ENCODE results near the gene PCDHA7.
"Not testable (repeated sequence)": the region's sequence is repeated elsewhere in the genome, so short reads cannot be mapped to it uniquely, and the experiment has no call there.

Gene PCDHA7

DNA sequence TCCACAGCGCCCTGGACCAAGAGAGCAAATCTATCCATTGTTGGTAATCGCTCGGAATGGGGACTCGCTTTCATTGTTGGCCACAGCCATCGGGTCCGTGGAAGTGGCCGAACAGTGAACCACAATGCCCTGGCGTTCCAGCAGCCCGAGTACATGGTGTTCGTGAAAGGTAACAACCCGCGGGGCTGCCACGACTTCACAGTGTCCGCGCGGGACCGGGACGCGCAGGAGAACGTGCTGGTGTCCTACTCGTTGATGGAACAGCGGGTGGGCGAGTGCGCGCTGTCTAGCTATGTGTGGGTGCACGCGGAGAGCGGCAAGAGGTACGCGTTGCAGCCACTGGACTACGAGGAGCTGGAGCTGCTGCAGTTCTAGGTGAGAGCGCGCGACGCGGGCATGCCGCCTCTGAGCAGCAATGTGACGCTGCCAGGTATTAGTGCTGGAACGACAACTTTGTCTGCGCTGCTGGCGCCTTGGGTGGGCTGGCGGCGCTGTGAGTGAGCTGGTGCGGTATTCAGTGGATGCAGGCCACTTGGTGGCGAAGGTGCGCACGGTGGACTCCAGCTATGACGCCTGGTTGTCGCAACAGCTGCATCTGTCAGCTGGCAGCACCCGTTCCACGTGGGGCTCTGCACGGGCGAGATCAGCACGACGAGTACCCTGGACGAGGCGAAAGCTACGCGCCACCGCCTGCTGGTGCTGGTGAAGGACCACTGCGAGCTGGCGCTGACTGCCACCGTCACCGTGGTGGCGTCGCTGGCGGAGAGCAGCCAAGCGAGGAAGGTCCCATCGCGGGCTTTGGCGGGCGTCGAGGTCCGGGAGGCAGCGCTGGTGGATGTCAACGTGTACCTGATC is 28.6 kb downstream of the PCDHA7 start:
- no peak for DNase-seq (ENCODE audit: low read depth in 2 of 2)

DNA sequence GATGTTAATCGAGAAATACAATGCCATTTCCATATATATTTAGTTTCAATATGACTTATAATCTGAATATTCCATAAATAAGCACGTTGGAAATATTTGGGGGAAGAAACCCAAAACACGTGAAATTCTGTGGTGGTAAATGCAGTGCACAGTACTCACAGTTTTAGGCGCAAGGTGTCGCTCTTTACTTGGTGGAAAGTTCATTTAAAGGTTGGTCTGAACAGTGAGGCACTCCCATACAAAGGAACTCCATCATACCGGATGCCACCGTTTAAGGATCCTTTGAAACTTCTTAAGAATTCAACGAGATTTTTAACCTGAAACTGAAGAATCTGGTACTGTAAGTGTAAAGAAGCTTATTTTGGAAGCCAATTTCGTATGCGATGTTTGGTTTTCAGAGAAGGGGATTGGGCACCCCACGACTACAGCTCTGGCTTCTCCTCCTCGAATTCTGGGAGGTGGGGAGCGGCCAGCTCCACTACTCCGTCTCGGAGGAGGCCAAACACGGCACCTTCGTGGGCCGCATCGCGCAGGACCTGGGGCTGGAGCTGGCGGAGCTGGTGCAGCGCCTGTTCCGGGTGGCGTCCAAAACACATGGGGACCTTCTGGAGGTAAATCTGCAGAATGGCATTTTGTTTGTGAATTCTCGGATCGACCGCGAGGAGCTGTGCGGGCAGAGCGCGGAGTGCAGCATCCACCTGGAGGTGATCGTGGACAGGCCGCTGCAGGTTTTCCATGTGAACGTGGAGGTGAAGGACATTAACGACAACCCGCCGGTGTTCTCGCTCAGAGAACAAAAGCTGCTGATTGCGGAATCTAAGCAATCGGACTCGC is 34.9 kb downstream of the PCDHA7 start, which contains the start of gene PCDHA11:
TSS of gene PCDHA11 (plus strand) at position 237 of the 834 bp plus-strand sequence. CDS start at position 384, 147 bp downstream.
- DNase-seq (ENCODE audit: low read depth in 2 of 2) = no peak

DNA sequence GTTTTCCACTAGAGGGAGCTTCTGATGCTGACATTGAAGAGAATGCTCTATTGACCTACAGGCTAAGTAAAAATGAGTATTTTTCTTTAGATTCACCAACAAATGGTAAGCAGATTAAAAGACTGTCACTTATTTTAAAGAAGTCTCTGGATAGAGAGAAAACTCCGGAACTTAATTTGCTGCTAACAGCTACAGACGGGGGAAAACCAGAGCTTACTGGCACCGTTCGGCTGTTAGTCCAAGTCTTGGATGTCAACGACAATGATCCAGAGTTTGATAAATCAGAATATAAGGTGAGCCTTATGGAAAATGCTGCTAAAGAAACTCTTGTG is 35.5 kb downstream of the PCDHA7 start:
- DNase-seq (ENCODE audit: low read depth in 2 of 2) = no peak

DNA sequence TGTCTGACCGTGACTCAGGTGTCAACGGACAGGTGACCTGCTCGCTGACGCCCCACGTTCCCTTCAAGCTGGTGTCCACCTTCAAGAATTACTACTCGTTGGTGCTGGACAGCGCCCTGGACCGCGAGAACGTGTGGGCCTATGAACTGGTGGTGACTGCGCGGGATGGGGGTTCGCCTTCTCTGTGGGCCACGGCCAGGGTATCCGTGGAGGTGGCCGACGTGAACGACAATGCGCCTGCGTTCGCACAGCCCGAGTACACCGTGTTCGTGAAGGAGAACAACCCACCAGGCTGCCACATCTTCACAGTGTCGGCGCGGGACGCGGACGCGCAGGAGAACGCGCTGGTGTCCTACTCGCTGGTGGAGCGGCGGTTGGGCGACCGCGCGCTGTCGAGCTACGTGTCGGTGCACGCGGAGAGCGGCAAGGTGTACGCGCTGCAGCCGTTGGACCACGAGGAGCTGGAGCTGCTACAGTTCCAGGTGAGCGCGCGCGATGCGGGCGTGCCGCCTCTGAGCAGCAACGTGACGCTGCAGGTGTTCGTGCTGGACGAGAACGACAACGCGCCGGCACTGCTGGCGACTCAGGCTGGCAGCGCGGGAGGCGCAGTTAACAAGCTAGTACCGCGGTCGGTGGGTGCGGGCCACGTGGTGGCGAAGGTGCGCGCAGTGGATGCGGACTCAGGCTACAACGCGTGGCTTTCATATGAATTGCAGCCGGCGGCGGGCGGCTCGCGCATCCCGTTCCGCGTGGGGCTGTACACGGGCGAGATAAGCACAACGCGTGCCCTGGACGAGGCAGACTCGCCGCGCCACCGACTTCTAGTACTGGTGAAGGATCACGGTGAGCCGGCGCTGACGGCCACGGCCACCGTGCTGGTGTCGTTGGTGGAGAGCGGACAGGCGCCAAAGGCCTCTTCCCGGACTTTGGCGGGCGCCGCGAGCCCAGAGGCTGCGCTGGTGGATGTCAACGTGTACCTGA is 36.4 kb downstream of the PCDHA7 start:
- DNase-seq (ENCODE audit: low read depth in 2 of 2) = no peak

DNA sequence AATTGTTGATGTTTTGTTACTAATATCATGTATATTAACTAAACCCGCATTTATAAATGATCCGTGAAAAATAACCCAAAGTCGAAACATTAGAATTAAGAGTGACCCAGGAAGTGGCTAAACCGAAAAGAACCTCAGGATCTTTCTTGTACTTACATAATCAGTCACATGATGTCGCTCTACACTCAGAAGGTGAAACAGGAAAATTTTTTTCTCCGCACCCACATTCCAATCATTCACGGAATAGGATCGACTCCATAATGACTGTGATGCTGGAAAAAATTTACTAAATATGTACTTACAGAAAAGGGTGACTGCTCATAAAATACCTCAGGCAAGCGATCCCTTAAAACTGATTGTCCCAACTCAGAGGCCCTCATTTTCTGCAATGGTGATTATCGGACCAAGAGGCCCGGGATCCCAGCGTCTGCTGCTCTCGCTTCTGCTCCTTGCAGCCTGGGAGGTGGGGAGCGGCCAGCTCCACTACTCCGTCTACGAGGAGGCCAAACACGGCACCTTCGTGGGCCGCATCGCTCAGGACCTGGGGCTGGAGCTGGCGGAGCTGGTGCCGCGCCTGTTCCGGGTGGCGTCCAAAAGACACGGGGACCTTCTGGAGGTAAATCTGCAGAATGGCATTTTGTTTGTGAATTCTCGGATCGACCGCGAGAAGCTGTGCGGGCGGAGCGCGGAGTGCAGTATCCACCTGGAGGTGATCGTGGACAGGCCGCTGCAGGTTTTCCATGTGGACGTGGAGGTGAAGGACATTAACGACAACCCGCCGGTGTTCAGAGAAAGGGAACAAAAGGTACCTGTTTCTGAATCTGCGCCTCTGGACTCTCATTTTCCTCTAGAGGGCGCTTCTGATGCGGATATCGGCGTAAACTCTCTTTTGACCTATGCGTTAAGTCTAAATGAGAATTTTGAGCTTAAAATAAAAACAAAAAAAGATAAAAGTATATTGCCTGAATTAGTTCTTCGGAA is 41.3 kb downstream of the PCDHA7 start, which contains the start of gene PCDHA12:
TSS of gene PCDHA12 (plus strand) at position 224 of the 981 bp plus-strand sequence. CDS start at position 389, 165 bp downstream.
- DNase-seq (ENCODE audit: low read depth in 2 of 2) = no peak

DNA sequence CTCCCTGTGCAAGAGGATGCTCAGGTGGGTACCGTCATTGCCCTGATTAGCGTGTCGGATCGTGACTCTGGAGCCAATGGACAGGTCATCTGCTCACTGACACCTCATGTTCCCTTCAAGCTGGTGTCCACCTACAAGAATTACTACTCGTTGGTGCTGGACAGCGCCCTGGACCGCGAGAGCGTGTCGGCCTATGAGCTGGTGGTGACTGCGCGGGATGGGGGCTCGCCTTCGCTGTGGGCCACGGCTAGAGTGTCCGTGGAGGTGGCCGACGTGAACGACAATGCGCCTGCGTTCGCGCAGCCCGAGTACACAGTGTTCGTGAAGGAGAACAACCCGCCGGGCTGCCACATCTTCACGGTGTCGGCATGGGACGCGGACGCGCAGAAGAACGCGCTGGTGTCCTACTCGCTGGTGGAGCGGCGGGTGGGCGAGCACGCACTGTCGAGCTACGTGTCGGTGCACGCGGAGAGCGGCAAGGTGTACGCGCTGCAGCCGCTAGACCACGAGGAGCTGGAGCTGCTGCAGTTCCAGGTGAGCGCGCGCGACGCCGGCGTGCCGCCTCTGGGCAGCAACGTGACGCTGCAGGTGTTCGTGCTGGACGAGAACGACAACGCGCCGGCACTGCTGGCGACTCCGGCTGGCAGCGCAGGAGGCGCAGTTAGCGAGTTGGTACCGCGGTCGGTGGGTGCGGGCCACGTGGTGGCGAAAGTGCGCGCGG is 42.6 kb downstream of the PCDHA7 start:
- DNase-seq (ENCODE audit: low read depth in 2 of 2) = not testable (repeated sequence)

DNA sequence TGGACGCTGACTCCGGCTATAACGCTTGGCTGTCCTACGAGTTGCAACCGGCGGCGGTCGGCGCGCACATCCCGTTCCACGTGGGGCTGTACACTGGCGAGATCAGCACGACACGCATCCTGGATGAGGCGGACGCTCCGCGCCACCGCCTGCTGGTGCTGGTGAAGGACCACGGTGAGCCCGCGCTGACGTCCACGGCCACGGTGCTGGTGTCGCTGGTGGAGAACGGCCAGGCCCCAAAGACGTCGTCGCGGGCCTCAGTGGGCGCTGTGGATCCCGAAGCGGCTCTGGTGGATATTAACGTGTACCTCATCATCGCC is 43.2 kb downstream of the PCDHA7 start:
- no peak for DNase-seq (ENCODE audit: low read depth in 2 of 2)

DNA sequence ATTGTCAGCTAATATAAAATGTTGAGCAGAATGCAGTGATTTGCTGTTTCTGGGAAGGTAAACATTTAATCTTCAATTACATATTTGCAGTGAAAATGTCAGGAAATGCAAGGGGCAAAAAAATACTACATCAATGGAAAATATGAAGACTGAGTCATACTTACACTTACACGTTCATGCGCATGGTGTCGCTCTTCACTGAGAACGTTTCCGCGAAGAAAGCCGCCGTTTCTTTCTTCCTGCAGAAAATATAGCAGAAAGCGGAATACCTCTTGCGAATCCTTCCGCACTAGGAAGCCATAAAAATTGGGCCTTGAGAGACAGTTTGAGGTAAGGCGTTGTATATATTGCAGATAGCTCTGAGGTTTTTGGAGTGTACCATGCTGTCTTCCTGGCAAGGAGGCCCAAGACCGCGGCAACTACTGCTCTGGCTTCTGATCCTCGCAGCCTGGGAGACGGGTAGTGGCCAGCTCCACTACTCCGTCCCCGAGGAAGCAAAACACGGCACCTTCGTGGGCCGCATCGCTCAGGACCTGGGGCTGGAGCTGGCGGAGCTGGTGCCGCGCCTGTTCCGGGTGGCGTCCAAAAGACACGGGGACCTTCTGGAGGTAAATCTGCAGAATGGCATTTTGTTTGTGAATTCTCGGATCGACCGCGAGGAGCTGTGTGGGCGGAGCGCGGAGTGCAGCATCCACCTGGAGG is 48.0 kb downstream of the PCDHA7 start, which contains the start of gene PCDHA13:
TSS of gene PCDHA13 (plus strand) at position 236 of the 702 bp plus-strand sequence. CDS start at position 381, 145 bp downstream.
- DNase-seq (ENCODE audit: low read depth in 2 of 2) = no peak

DNA sequence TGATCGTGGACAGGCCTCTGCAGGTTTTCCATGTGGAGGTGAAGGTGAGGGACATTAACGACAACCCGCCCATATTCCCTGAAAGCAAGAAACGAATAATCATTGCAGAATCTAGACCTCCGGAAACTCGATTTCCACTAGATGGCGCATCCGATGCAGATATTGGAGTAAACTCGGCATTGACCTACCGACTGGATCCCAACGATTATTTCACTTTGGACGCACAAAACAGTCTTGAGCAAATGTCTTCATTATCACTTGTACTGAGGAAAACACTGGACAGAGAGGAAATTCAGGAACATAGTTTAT is 48.5 kb downstream of the PCDHA7 start:
- DNase-seq (ENCODE audit: low read depth in 2 of 2) = no peak

DNA sequence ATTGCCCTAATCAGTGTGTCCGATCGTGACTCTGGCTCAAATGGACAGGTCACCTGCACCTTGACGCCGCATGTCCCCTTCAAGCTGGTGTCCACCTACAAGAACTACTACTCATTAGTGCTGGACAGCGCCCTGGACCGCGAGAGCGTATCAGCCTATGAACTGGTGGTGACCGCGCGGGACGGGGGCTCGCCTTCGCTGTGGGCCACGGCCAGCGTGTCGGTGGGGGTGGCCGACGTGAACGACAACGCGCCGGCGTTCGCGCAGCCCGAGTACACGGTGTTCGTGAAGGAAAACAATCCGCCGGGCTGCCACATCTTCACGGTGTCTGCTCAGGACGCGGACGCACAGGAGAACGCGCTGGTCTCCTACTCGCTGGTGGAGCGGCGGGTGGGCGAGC is 49.3 kb downstream of the PCDHA7 start:
- DNase-seq (ENCODE audit: low read depth in 2 of 2) = no peak

DNA sequence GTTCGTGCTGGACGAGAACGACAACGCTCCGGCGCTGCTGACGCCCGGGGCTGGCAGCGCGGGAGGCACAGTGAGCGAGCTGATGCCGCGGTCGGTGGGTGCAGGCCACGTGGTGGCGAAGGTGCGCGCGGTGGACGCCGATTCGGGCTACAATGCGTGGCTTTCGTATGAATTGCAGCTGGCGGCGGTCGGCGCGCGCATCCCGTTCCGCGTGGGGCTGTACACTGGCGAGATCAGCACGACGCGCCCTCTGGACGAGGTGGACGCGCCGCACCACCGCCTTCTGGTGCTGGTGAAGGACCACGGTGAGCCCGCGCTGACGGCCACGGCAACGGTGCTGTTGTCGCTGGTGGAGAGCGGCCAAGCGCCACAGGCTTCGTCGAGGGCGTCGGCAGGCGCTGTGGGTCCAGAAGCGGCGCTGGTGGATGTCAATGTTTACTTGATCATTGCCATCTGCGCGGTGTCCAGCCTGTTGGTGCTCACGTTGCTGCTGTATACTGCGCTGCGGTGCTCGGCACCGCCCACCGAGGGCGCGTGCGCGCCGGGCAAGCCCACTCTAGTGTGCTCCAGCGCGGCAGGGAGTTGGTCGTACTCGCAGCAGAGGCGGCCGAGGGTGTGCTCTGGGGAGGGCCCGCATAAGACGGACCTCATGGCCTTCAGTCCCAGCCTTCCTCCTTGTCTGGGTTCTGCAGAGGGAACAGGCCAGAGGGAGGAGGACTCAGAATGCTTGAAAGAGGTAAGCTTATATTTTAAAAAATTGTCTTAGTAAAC is 50.0 kb downstream of the PCDHA7 start:
- no peak for DNase-seq (ENCODE audit: low read depth in 2 of 2)
